ENCODE results near the gene PNISR.

PNISR gene

DNA sequence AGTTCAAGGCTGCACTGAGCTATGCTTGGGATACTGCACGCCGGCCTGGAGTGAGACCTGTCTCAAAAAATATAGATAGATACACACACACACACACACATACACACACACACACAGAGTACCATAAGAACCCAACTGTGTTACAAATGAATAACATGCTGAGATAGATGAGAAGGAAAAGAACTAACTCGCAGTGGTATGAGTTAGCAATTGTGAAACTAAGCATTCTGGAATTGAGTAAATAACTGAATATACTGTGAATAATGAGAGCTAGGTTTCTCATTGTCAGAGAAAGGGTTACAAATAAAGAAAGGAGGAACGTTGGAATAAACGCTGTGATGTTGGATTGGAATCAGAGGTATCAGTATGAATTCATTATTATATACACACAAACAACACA, 61.1 kb downstream of the PNISR start:
- Histone ChIP-seq H3K4me1 (ENCODE audit: insufficient read depth, poor library complexity, severe bottlenecking) (no peaks in the 10 kb centered on the region), H3K27me3 (ENCODE audit: insufficient read depth, poor library complexity, severe bottlenecking) (no peaks in the 10 kb centered on the region), H3K4me3 (ENCODE audit: severe bottlenecking) (no peak overlapping the region), H3K9me3 (ENCODE audit: severe bottlenecking) (no peaks in the 10 kb centered on the region), H3K36me3 (ENCODE audit: low read depth) (no peaks in the 10 kb centered on the region), H3K27ac (ENCODE audit: poor library complexity, severe bottlenecking) (no peak overlapping the region)
- TF ChIP-seq, protein P1, sequence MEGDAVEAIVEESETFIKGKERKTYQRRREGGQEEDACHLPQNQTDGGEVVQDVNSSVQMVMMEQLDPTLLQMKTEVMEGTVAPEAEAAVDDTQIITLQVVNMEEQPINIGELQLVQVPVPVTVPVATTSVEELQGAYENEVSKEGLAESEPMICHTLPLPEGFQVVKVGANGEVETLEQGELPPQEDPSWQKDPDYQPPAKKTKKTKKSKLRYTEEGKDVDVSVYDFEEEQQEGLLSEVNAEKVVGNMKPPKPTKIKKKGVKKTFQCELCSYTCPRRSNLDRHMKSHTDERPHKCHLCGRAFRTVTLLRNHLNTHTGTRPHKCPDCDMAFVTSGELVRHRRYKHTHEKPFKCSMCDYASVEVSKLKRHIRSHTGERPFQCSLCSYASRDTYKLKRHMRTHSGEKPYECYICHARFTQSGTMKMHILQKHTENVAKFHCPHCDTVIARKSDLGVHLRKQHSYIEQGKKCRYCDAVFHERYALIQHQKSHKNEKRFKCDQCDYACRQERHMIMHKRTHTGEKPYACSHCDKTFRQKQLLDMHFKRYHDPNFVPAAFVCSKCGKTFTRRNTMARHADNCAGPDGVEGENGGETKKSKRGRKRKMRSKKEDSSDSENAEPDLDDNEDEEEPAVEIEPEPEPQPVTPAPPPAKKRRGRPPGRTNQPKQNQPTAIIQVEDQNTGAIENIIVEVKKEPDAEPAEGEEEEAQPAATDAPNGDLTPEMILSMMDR (IDR thresholded peaks at IDR 0.05; ENCODE audit: poor library complexity, severe bottlenecking), result no peak
- ATAC-seq (ENCODE audit: low read depth), result no peak
- DNase-seq (ENCODE audit: low spot score), result no peak

DNA sequence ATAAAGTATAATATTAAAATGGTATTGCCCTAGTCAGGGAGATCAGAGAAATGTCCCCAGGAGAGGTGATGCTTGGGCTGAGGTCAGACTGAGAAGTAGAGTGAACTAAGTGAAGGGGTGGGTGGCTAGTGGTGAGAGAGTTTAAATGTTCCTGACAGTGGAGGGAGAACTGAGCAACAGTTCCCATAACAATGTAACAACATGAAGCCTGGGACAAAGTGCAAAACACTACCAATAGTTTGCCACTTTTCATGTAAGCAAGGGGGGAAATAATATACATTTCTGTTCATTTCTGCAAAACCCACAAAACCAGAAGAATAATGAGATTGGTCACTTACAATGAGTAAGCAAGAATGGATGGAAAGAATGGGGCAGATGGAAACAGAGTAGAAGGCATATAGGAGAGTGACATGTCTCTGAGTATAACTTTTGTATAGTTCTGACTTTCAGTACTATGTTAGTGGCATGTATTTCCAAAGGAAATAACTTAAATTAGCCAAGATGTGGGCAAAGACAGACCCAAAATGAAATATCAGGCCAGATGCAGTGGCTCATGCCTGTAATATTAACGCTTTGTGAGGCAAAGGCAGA, 62.3 kb downstream of the PNISR start:
- Histone ChIP-seq H3K27ac (ENCODE audit: poor library complexity, severe bottlenecking) (no peak overlapping the region), H3K4me3 (ENCODE audit: severe bottlenecking) (no peak overlapping the region), H3K9me3 (ENCODE audit: severe bottlenecking) (no peaks in the 10 kb centered on the region), H3K27me3 (ENCODE audit: insufficient read depth, poor library complexity, severe bottlenecking) (no peaks in the 10 kb centered on the region), H3K4me1 (ENCODE audit: insufficient read depth, poor library complexity, severe bottlenecking) (no peaks in the 10 kb centered on the region), H3K36me3 (ENCODE audit: low read depth) (no peaks in the 10 kb centered on the region)
- TF ChIP-seq, protein P1 (IDR thresholded peaks at IDR 0.05; ENCODE audit: poor library complexity, severe bottlenecking), result no peak
- no peak for ATAC-seq (ENCODE audit: low read depth)
- DNase-seq (ENCODE audit: low spot score), result no peak

DNA sequence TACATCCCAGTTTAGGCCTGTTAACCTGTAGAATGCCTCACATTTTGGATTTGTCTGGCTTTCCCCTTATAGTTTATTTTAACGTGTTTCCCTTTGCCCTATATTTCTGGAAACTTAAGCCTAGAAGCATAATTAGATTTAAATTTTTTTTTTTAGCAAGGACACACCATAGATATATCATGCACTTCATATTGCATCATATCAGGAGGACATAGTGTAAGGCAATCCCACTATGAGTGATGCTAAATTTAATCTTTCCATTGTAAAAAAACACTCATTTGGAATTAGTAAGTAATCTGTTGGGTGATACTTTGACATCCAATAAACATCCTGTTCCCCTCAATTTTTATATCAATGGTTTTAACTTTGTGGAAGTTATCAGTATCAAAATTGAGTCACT, 65.3 kb downstream of the PNISR start:
- no peak for ATAC-seq (ENCODE audit: low read depth)
- TF ChIP-seq, protein P1 (IDR thresholded peaks at IDR 0.05; ENCODE audit: poor library complexity, severe bottlenecking), result no peak
- H3K9me3 ChIP-seq (ENCODE audit: severe bottlenecking), result no peaks in the 10 kb centered on the region
- no peak overlapping the region for H3K4me3 ChIP-seq (ENCODE audit: severe bottlenecking)
- H3K36me3 ChIP-seq (ENCODE audit: low read depth), result no peaks in the 10 kb centered on the region
- no peaks in the 10 kb centered on the region for H3K4me1 ChIP-seq (ENCODE audit: insufficient read depth, poor library complexity, severe bottlenecking)
- H3K27me3 ChIP-seq (ENCODE audit: insufficient read depth, poor library complexity, severe bottlenecking), result no peaks in the 10 kb centered on the region
- no peak overlapping the region for H3K27ac ChIP-seq (ENCODE audit: poor library complexity, severe bottlenecking)
- no peak for DNase-seq (ENCODE audit: low spot score)

DNA sequence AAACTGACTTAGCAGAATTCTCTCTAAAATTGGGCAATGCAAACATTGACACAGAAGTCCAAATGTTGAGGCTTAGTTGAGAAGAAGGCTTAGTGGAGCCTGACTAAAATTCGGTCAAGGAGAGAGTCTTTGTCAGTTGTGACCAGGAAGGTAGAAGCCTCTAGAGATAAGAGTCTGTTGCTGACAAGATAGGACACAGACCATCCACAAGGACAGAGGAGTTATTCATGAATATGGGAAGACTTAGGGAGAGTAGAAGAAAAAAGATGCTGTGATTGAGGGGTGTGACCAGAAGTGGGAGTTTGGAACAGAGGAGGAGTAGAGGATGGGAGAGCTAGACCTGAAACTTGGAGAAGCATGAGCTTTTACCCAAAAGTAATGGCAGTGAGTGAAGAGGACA, 68.5 kb downstream of the PNISR start:
- H3K27ac ChIP-seq (ENCODE audit: poor library complexity, severe bottlenecking), result no peak overlapping the region
- no peak overlapping the region for H3K4me3 ChIP-seq (ENCODE audit: severe bottlenecking)
- H3K36me3 ChIP-seq (ENCODE audit: low read depth), result no peaks in the 10 kb centered on the region
- no peaks in the 10 kb centered on the region for H3K4me1 ChIP-seq (ENCODE audit: insufficient read depth, poor library complexity, severe bottlenecking)
- no peaks in the 10 kb centered on the region for H3K27me3 ChIP-seq (ENCODE audit: insufficient read depth, poor library complexity, severe bottlenecking)
- ATAC-seq (ENCODE audit: low read depth) (no peak), DNase-seq (ENCODE audit: low spot score) (no peak)
- H3K9me3 ChIP-seq (ENCODE audit: severe bottlenecking), result no peaks in the 10 kb centered on the region
- TF ChIP-seq, protein P1 (IDR thresholded peaks at IDR 0.05; ENCODE audit: poor library complexity, severe bottlenecking), result no peak

DNA sequence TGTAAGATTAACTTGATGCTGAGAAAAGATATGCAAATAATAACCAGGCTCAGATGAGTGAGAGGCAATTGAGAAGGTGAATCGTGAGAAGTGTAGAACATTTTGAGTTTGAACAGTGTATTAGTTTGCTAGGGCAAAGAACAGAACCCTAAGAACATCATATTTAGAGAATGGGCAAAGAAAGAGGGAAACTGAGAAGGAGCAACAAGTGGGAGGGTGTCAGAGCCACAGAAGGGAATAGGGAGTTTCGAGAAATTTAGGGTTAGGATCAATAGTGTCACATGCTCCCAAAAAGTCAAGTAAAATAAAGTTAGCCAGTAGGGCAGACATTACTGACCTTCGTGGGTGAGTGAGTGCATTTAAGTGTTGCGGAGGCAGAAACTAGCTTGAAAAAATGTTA, 70.1 kb downstream of the PNISR start:
- ATAC-seq (ENCODE audit: low read depth) (no peak), DNase-seq (ENCODE audit: low spot score) (no peak)
- Histone ChIP-seq H3K4me3 (ENCODE audit: severe bottlenecking) (no peak overlapping the region), H3K27me3 (ENCODE audit: insufficient read depth, poor library complexity, severe bottlenecking) (no peaks in the 10 kb centered on the region), H3K27ac (ENCODE audit: poor library complexity, severe bottlenecking) (no peak overlapping the region), H3K9me3 (ENCODE audit: severe bottlenecking) (no peaks in the 10 kb centered on the region), H3K36me3 (ENCODE audit: low read depth) (no peaks in the 10 kb centered on the region), H3K4me1 (ENCODE audit: insufficient read depth, poor library complexity, severe bottlenecking) (peaks cover 10% of the 10 kb centered on the region)
- TF ChIP-seq, protein P1 (IDR thresholded peaks at IDR 0.05; ENCODE audit: poor library complexity, severe bottlenecking), result no peak

Data from RWPE2 (cell line).